ENCODE measurements around the gene CXCL6. TPM values are rescaled to one million over a fixed set of nuclear protein-coding genes. Genes with fewer than 3 reads are reported as not detected.

CXCL6 gene
- polyA plus RNA-seq, 1 of the 3 experiments (the other 2 are of a cell fraction): 0.02 TPM

DNA sequence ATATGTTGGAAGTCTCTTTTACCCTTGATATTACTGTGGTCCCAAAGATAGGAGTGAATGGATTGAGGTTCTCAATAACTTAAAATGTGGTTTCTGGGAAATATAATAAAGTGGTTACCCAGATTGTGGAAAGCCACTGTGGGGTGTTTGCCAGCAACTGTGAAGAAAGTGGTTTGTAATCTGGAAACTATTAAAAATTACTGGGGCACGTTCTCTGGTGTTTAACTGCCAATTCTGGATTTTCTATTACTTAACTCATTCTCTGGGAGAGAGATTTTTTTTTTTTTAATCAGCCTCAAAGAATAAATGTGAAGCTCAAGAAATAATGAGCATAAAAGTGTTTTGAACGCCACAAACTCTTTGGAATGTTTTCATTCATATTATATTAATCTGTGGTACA lies 4.9 kb upstream of the CXCL6 start:
- no peak for DNase-seq
- ChIA-PET CTCF (no interaction called here), POLR2A (no interaction called here)
- no peaks in the 10 kb centered on the region for H3K4me1 ChIP-seq (ENCODE audit: control insufficient read depth in 1 of 2, insufficient read depth in 2 of 2, low read depth in 1 of 2, low read length in 1 of 2)
- H2AFZ ChIP-seq (ENCODE audit: low read depth): no peak overlapping the region
- TF ChIP-seq, protein P1, sequence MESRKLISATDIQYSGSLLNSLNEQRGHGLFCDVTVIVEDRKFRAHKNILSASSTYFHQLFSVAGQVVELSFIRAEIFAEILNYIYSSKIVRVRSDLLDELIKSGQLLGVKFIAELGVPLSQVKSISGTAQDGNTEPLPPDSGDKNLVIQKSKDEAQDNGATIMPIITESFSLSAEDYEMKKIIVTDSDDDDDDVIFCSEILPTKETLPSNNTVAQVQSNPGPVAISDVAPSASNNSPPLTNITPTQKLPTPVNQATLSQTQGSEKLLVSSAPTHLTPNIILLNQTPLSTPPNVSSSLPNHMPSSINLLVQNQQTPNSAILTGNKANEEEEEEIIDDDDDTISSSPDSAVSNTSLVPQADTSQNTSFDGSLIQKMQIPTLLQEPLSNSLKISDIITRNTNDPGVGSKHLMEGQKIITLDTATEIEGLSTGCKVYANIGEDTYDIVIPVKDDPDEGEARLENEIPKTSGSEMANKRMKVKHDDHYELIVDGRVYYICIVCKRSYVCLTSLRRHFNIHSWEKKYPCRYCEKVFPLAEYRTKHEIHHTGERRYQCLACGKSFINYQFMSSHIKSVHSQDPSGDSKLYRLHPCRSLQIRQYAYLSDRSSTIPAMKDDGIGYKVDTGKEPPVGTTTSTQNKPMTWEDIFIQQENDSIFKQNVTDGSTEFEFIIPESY (IDR thresholded peaks at IDR 0.05; ENCODE audit: borderline replicate concordance, low read depth): no peak
- TF ChIP-seq JUND (IDR thresholded peaks at IDR 0.05): no peak
- TF ChIP-seq NRF1 (IDR thresholded peaks at IDR 0.05; ENCODE audit: low read depth, low read length): no peak
- TF ChIP-seq GATA2 (CRISPR knock-in tag; IDR thresholded peaks at IDR 0.05): no peak
- TF ChIP-seq, protein P2, sequence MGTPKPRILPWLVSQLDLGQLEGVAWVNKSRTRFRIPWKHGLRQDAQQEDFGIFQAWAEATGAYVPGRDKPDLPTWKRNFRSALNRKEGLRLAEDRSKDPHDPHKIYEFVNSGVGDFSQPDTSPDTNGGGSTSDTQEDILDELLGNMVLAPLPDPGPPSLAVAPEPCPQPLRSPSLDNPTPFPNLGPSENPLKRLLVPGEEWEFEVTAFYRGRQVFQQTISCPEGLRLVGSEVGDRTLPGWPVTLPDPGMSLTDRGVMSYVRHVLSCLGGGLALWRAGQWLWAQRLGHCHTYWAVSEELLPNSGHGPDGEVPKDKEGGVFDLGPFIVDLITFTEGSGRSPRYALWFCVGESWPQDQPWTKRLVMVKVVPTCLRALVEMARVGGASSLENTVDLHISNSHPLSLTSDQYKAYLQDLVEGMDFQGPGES (IDR thresholded peaks at IDR 0.05; ENCODE audit: low read depth, low read length): no peak
- H3K27ac ChIP-seq (ENCODE audit: low read depth in 2 of 2, low read length in 1 of 2): no peak overlapping the region
- no peaks in the 10 kb centered on the region for H3K36me3 ChIP-seq (replicated peaks in 1 of 2; ENCODE audit: control insufficient read depth in 1 of 2, insufficient read depth in 2 of 2, low read length in 1 of 2)
- no peak overlapping the region for H3K9ac ChIP-seq
- no peaks in the 10 kb centered on the region for H3K9me2 ChIP-seq
- peaks cover 4% of the 10 kb centered on the region; the same call in 1 of the 2 replicates for H3K27me3 ChIP-seq (ENCODE audit: insufficient read depth)
- no peak overlapping the region for H3K4me3 ChIP-seq (ENCODE audit: low read depth in 2 of 2, low read length in 1 of 2)
- H4K20me1 ChIP-seq (ENCODE audit: insufficient read depth): no peaks in the 10 kb centered on the region
- no peak overlapping the region for H3K4me2 ChIP-seq
- no peaks in the 10 kb centered on the region for H3F3A ChIP-seq (replicated peaks; ENCODE audit: insufficient read depth)
- WGBS (ENCODE audit: low lambda C conversion rate): 14% methylated on average over 2 of the region's 2 CpGs
- H3K9me3 ChIP-seq: no peaks in the 10 kb centered on the region
- H3K79me2 ChIP-seq (ENCODE audit: insufficient read depth): no peaks in the 10 kb centered on the region

DNA sequence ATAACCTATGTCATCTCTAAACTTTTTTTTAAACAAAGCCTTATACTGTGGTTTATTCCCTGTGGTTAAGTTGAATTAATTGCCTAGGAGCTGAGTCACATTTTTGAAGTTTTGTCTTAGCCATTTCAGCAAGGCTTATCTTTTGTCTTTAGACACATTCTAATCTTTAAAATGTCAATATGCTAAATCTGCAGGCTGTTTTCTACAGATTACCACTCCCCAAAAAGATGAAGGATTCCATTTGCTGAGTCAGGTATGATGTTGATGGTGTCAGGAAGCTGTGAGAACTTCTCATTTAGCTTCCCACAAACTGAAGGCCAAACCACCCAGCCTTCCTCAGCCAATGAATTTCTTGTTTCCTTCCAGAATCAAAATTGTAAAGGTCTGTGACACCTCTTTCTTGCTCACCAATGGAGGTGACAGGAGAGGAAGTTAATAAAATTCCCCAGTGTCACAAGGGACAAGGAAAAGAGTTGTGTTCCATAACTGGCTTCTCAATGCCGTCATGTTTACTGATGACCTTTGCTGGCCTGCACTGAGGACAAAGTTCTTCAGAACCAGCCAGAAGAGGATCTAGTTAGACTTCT lies 3.7 kb upstream of the CXCL6 start:
- Histone ChIP-seq H3K9ac (no peak overlapping the region), H3K36me3 (replicated peaks in 1 of 2; ENCODE audit: control insufficient read depth in 1 of 2, insufficient read depth in 2 of 2, low read length in 1 of 2) (no peaks in the 10 kb centered on the region), H3K4me3 (ENCODE audit: low read depth in 2 of 2, low read length in 1 of 2) (no peak overlapping the region), H3K4me2 (no peak overlapping the region), H4K20me1 (ENCODE audit: insufficient read depth) (no peaks in the 10 kb centered on the region), H3K9me2 (no peaks in the 10 kb centered on the region), H3K9me3 (no peaks in the 10 kb centered on the region), H3K27ac (ENCODE audit: low read depth in 2 of 2, low read length in 1 of 2) (no peak overlapping the region), H3K27me3 (ENCODE audit: insufficient read depth) (peaks cover 13% of the 10 kb centered on the region; the same call in 1 of the 2 replicates), H3K4me1 (ENCODE audit: control insufficient read depth in 1 of 2, insufficient read depth in 2 of 2, low read depth in 1 of 2, low read length in 1 of 2) (no peaks in the 10 kb centered on the region), H2AFZ (ENCODE audit: low read depth) (peak overlapping the region; percentile 30; the same call in 1 of the 2 replicates), H3F3A (replicated peaks; ENCODE audit: insufficient read depth) (no peaks in the 10 kb centered on the region), H3K79me2 (ENCODE audit: insufficient read depth) (no peaks in the 10 kb centered on the region)
- TF ChIP-seq JUND (IDR thresholded peaks at IDR 0.05) (0 out of 2 replicates have a peak, but pooled peaks have one; percentile 6), FOSL2 (IDR thresholded peaks at IDR 0.05; ENCODE audit: borderline replicate concordance, low read depth) (no peak)
- ChIA-PET POLR2A (no interaction called here), CTCF (no interaction called here)
- WGBS (ENCODE audit: low lambda C conversion rate): 7% methylated on average over 1 of the region's 1 CpG
- no peak for DNase-seq

DNA sequence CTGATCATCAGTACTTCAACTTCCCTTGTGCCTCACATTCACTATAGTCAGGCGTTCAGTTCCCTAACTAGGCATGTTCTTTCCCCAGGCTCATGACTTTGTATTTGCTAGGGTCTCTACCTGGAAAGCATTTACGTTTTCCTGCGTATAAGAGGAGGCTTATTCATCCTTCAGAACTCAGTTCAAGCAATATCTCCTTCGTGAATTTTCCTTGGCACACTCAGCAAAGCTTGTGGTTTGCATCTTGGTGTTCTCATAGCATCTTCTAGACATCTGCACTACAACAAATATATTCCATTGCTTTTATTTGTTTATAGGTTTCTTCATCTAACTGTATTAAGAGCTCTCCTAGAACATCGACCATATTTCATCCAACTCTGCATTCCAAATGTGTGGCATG lies 2.6 kb downstream of the CXCL6 start:
- Histone ChIP-seq H3K27ac (ENCODE audit: low read depth in 2 of 2, low read length in 1 of 2) (no peak overlapping the region), H3K9me3 (no peaks in the 10 kb centered on the region), H3K4me2 (no peak overlapping the region), H3K9ac (no peak overlapping the region), H3K27me3 (ENCODE audit: insufficient read depth) (peaks cover 13% of the 10 kb centered on the region; the same call in 1 of the 2 replicates), H3K36me3 (replicated peaks in 1 of 2; ENCODE audit: control insufficient read depth in 1 of 2, insufficient read depth in 2 of 2, low read length in 1 of 2) (no peaks in the 10 kb centered on the region), H3K4me1 (ENCODE audit: control insufficient read depth in 1 of 2, insufficient read depth in 2 of 2, low read depth in 1 of 2, low read length in 1 of 2) (no peaks in the 10 kb centered on the region), H3K9me2 (no peaks in the 10 kb centered on the region), H3K4me3 (ENCODE audit: low read depth in 2 of 2, low read length in 1 of 2) (no peak overlapping the region), H2AFZ (ENCODE audit: low read depth) (no peak overlapping the region), H4K20me1 (ENCODE audit: insufficient read depth) (no peaks in the 10 kb centered on the region), H3K79me2 (ENCODE audit: insufficient read depth) (no peaks in the 10 kb centered on the region), H3F3A (replicated peaks; ENCODE audit: insufficient read depth) (peaks cover 4% of the 10 kb centered on the region)
- ChIA-PET CTCF (no interaction called here), POLR2A (no interaction called here)
- 12% methylated on average over 5 of the region's 5 CpGs for WGBS (ENCODE audit: low lambda C conversion rate)
- TF ChIP-seq, protein P3, sequence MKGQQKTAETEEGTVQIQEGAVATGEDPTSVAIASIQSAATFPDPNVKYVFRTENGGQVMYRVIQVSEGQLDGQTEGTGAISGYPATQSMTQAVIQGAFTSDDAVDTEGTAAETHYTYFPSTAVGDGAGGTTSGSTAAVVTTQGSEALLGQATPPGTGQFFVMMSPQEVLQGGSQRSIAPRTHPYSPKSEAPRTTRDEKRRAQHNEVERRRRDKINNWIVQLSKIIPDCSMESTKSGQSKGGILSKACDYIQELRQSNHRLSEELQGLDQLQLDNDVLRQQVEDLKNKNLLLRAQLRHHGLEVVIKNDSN (IDR thresholded peaks at IDR 0.05; ENCODE audit: borderline replicate concordance, low read depth): no peak
- TF ChIP-seq SMC3 (IDR thresholded peaks at IDR 0.05; ENCODE audit: low read depth, low read length) (no peak), FOXJ3 (CRISPR knock-in tag; IDR thresholded peaks at IDR 0.05) (no peak), YY1 (IDR thresholded peaks at IDR 0.05; ENCODE audit: low read depth) (no peak)
- no peak for DNase-seq
